MG63 (cell line): ENCODE data around the gene OR52A1. TPM values are rescaled to one million over a fixed set of nuclear protein-coding genes. Genes with fewer than 3 reads are reported as not detected.
"Not testable (repeated sequence)": the region's sequence is repeated elsewhere in the genome, so short reads cannot be mapped to it uniquely, and the experiment has no call there.

Source experiments
- DNase-seq: peaks from one replicate; pipeline ENCODE4 v3.0.0-alpha.2; 2020
- H3K27me3 ChIP-seq: fragments of 250-450 bp; sonication (Bioruptor Pico); 2 replicates; pipeline ENCODE4 v1.5.1; 2020; ENCODE audit warnings: mild to moderate bottlenecking, moderate library complexity
- H3K36me3 ChIP-seq: fragments of 250-450 bp; sonication (Bioruptor Pico); 2 replicates; pipeline ENCODE4 v1.5.1; 2020; ENCODE audit warnings: mild to moderate bottlenecking, moderate library complexity
- H3K4me3 ChIP-seq: fragments of 250-450 bp; sonication (Bioruptor Pico); 2 replicates; pipeline ENCODE4 v1.5.1; 2020; ENCODE audit warnings: mild to moderate bottlenecking, moderate library complexity
- H3K9me3 ChIP-seq: fragments of 250-450 bp; sonication (Bioruptor Pico); 2 replicates; pipeline ENCODE4 v1.5.1; 2020; ENCODE audit warnings: mild to moderate bottlenecking, moderate library complexity
- total RNA-seq: library from RNA; depleted of rRNA; stranded (reverse); fragments of >200 nt; shearing (Covaris generic); gene quantifications from 2 replicates; pipeline ENCODE4 v1.2.3, GENCODE V29; 2014; ENCODE audit warnings: low replicate concordance

The OR52A1 gene
- total RNA-seq, 1 experiment from 2014 or later, result not detected

DNA sequence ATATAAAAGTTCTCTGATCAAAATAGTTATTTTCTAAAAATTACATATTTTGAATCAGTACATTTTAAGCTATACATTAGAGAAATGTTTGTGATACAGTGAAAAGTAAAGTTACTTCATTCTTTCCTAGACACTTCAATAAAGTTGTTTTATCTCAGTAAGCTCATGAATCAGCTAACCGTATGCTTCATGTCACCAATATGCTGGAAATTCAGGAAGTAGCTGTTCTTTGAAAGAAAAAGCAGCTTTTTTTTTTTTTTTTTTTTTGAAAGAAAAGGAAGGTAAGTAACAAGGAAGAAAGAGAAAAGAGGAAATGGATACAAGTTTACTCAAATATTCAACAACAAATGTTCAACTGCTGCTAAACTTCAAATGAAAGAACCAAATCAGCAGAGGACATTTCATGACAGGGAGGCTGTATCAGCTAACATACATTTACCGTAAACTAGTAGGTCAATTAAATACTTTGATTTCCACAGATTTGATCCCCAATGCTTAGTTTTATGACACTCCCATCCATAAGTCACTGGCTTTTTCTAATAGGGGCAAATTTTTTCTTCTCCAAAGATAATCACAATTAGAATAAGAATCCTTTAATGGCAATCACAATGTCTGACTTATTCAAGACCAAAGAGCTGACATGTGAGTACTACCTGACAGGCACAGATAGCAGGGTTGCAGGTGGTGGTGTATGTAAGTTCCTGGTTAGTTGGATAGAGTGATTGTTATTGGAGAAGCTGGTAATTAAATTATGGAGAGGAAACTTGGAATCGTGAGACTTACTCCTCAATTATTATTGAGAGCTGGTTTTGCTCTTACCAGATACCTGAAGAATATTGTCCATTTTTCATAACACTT, 754 bp downstream of the OR52A1 start:
- Histone ChIP-seq H3K27me3 (no peaks in the 10 kb centered on the region; the same call in 1 of the 2 replicates), H3K4me3 (no peak overlapping the region), H3K9me3 (no peaks in the 10 kb centered on the region), H3K36me3 (no peaks in the 10 kb centered on the region)
- no peak for DNase-seq

DNA sequence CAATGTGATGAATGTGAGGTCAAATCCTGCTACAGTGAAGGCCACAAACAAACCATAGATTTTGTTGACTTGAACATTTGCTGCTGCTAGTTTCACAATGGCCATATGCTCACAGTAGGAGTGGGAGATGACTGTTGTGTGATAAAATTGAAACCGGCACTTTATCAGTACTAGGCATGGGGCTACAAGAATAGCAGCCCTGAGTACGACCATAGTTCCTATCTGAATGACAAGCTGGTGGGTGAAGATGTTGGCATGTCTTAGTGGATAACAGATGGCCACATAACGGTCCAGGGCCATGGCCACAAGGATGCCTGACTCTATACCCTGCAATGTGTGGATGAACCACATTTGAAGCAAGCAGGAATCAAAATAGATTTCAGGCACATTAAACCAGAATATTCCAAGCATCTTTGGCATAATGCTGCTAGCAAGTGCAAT, 2.8 kb downstream of the OR52A1 start:
- no peak for DNase-seq
- H3K9me3 ChIP-seq, result no peaks in the 10 kb centered on the region
- no peaks in the 10 kb centered on the region; the same call in 1 of the 2 replicates for H3K27me3 ChIP-seq
- no peaks in the 10 kb centered on the region for H3K36me3 ChIP-seq
- H3K4me3 ChIP-seq, result no peak overlapping the region

- H3K36me3 ChIP-seq, H3K9me3 ChIP-seq, DNase-seq, H3K27me3 ChIP-seq, H3K4me3 ChIP-seq: not testable (repeated sequence)
Observed at GRCh38 chr11:5144206-5144605, 10.4 kb downstream of the OR52A1 start.

GRCh38 chr11:5137996-5138395, 16.6 kb downstream of the OR52A1 start, which contains the start of gene OR52A5:
Gene OR52A5, minus strand, starts transcription at chr11:5138356. Its CDS starts 5,714 bp downstream, at chr11:5132642.
- no peaks in the 10 kb centered on the region for H3K9me3 ChIP-seq
- H3K27me3 ChIP-seq, result no peaks in the 10 kb centered on the region
- no peak for DNase-seq
- H3K36me3 ChIP-seq, result no peaks in the 10 kb centered on the region
- H3K4me3 ChIP-seq, result no peak within 1 kb of the TSS

- Histone ChIP-seq H3K9me3 (no peaks in the 10 kb centered on the region), H3K4me3 (no peak overlapping the region), H3K27me3 (no peaks in the 10 kb centered on the region), H3K36me3 (no peaks in the 10 kb centered on the region)
- DNase-seq, result no peak
Observed at GRCh38 chr11:5137014-5137413, 17.5 kb downstream of the OR52A1 start.

GRCh38 chr11:5136261-5136660, 18.3 kb downstream of the OR52A1 start:
- H3K4me3 ChIP-seq, result no peak overlapping the region
- DNase-seq, result no peak
- H3K27me3 ChIP-seq, result no peaks in the 10 kb centered on the region
- no peaks in the 10 kb centered on the region for H3K9me3 ChIP-seq
- H3K36me3 ChIP-seq, result no peaks in the 10 kb centered on the region

DNA sequence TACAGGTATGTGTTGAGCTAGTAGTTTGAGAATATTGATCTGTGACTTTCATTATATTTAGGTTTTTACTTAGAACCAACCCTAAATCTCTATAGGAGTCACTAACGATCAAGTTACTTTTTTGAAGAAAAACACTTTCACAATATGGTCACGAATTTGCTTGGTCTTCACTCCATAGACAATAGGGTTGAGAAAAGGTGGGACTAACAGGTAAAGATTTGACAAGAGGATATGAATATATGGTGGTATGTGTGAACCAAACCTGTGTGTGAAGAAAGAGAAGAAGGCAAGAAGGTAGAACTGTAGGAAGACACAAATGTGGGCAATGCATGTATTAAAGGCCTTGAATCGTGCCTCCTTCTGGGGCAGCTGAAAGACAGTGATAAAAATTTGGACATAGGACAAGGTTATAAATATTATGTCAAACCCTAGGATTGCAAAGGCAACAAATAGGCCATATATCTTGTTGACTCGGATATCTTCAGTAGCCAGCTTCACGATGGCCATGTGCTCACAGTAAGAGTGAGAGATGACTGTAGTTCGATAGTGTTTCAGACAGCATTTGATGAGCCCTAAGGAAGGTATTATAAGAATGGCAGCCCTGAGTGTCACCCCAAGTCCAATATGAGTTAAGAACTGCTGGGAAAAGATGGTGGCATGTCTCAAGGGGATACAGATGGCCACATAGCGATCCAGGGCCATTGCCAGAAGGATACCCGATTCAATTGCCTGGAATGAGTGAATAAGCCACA, 22.8 kb downstream of the OR52A1 start:
- no peaks in the 10 kb centered on the region for H3K9me3 ChIP-seq
- H3K36me3 ChIP-seq, result no peaks in the 10 kb centered on the region
- H3K4me3 ChIP-seq, result no peak overlapping the region
- no peaks in the 10 kb centered on the region for H3K27me3 ChIP-seq
- DNase-seq, result no peak

- no peak overlapping the region for H3K4me3 ChIP-seq
- DNase-seq, result no peak
Observed at GRCh38 chr11:5129457-5129877, 25.1 kb downstream of the OR52A1 start.

GRCh38 chr11:5124891-5125620, 29.5 kb downstream of the OR52A1 start:
- no peaks in the 10 kb centered on the region for H3K9me3 ChIP-seq
- no peak for DNase-seq
- no peaks in the 10 kb centered on the region for H3K36me3 ChIP-seq
- no peaks in the 10 kb centered on the region for H3K27me3 ChIP-seq
- no peak overlapping the region for H3K4me3 ChIP-seq

More at GRCh38 chr11:5129457-5129877, 25.1 kb downstream of the OR52A1 start:
- H3K9me3 ChIP-seq, result no peaks in the 10 kb centered on the region
- H3K27me3 ChIP-seq, result no peaks in the 10 kb centered on the region
- no peaks in the 10 kb centered on the region for H3K36me3 ChIP-seq

DNA sequence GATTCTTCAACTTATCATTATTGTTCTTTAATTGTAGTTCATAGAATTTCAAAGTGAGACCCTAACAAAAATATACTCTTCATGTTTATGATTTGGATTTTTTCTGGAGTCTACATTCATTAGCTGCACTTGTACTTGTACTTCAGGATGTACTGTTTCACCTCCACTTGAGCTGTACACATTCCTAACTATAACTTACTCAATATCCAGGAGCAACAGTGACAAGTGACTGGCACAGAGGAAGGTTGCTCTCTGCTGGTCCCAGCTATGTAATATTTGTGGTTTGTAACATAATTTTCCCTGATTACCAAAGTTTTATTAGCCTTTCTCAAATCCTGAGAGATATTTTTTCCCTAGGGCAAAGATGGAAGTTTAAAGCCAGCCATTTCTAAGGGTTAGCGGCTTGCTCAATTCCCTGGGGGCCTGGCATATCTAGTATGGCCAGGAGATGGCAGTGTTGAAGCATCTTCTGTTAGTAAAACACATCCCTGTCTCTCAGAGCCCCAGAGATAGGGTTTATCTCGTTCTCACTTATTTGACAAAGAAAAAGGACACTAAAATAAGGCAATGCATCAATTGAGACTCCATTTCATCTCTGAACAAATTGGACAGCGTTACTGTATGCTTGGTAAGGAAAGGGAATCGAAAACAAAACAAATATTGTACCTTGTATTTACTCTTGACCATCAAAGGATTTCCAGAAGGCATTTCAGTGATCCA, 30.6 kb downstream of the OR52A1 start:
- no peaks in the 10 kb centered on the region for H3K27me3 ChIP-seq
- no peak overlapping the region for H3K4me3 ChIP-seq
- H3K36me3 ChIP-seq, result no peaks in the 10 kb centered on the region
- H3K9me3 ChIP-seq, result no peaks in the 10 kb centered on the region
- DNase-seq, result peak; percentile 47

DNA sequence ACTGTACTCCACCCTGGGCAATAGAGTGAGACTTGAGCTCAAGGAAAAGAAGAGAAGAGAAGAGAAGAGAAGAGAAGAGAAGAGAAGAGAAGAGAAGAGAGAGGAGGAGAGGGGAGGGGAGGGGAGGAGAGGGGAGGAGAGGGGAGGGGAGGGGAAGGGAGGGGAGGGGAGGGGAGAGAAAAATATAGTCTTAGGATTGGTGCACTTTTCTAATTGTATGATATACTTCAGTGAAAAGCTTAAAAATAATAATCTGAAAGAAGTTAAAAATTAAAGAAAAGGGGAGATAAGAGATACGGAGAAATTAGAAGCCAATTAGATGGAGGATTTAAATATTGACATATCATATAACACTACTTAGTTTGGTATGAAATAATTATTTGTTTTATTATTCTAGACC, 35.7 kb downstream of the OR52A1 start:
- no peaks in the 10 kb centered on the region for H3K27me3 ChIP-seq
- H3K36me3 ChIP-seq, result no peaks in the 10 kb centered on the region
- H3K9me3 ChIP-seq, result no peaks in the 10 kb centered on the region
- no peak overlapping the region for H3K4me3 ChIP-seq
- no peak for DNase-seq

GRCh38 chr11:5117588-5117987, 37.0 kb downstream of the OR52A1 start:
- no peak for DNase-seq
- no peaks in the 10 kb centered on the region for H3K9me3 ChIP-seq
- H3K27me3 ChIP-seq, result no peaks in the 10 kb centered on the region

DNA sequence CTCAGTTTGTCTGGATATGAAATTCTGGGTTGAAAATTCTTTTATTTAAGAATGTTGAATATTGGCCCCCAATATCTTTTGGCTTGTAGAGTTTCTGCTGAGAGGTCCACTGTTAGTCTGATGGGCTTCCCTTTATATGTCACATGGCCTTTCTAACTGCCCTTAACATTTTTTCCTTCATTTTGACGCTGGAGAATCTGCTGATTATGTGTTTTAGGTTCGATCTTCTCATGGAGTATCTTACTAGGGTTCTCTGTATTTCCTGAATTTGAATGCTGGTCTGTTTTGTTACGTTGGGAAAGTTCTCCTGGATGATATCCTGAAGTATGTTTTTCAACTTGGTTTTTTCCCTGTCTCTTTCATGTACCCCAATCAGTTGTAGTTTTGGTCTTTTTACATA, 39.2 kb downstream of the OR52A1 start:
- DNase-seq, result no peak
- Histone ChIP-seq H3K36me3 (no peaks in the 10 kb centered on the region), H3K27me3 (no peaks in the 10 kb centered on the region), H3K4me3 (no peak overlapping the region), H3K9me3 (no peaks in the 10 kb centered on the region)

More at GRCh38 chr11:5117588-5117987, 37.0 kb downstream of the OR52A1 start:
- H3K36me3 ChIP-seq, result no peaks in the 10 kb centered on the region
- H3K4me3 ChIP-seq, result no peak overlapping the region

DNA sequence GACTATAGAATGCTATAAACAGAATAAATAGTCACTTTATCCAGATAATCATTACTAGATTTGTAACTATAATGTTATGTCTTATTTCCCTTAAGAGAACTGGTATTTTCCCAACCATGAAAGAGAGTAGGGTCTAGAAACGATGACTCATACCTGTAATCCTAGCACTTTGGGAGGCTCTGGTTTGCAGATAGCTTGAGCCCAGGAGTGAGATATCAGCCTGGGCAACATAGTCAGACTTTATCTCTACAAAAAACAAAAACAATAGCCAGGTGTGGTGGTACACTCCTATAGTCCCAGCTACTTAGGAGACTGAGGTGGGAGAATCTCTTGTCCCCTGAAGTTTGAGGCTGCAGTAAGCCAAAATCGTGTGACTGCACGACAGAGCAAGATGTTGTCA, 47.3 kb downstream of the OR52A1 start:
- no peaks in the 10 kb centered on the region for H3K27me3 ChIP-seq

GRCh38 chr11:5103066-5103465, 51.5 kb downstream of the OR52A1 start:
- Histone ChIP-seq H3K9me3 (no peaks in the 10 kb centered on the region), H3K36me3 (no peaks in the 10 kb centered on the region), H3K4me3 (no peak overlapping the region), H3K27me3 (no peaks in the 10 kb centered on the region)
- DNase-seq, result no peak

More for the DNA sequence above, 47.3 kb downstream of the OR52A1 start:
- no peak for DNase-seq
- no peaks in the 10 kb centered on the region for H3K9me3 ChIP-seq
- H3K36me3 ChIP-seq, result no peaks in the 10 kb centered on the region
- no peak overlapping the region for H3K4me3 ChIP-seq

GRCh38 chr11:5102246-5102645, 52.3 kb downstream of the OR52A1 start:
- no peak for DNase-seq
- H3K4me3 ChIP-seq, result no peak overlapping the region

More at GRCh38 chr11:5102246-5102645, 52.3 kb downstream of the OR52A1 start:
- Histone ChIP-seq H3K27me3 (no peaks in the 10 kb centered on the region; the same call in 1 of the 2 replicates), H3K9me3 (no peaks in the 10 kb centered on the region), H3K36me3 (no peaks in the 10 kb centered on the region)
